HG03045 (cell line): Measurements from ENCODE around the gene ELF1.
"Not testable (repeated sequence)": the region's sequence is repeated elsewhere in the genome, so short reads cannot be mapped to it uniquely, and the experiment has no call there.

Source experiments
- ATAC-seq: cut with Tn5 transposase; IDR thresholded peaks from one replicate; pipeline ENCODE4 v1.9.1; 2021; ENCODE audit warnings: mild to moderate bottlenecking, moderate library complexity; ENCODE audit not compliant: unreplicated experiment

Gene ELF1

DNA sequence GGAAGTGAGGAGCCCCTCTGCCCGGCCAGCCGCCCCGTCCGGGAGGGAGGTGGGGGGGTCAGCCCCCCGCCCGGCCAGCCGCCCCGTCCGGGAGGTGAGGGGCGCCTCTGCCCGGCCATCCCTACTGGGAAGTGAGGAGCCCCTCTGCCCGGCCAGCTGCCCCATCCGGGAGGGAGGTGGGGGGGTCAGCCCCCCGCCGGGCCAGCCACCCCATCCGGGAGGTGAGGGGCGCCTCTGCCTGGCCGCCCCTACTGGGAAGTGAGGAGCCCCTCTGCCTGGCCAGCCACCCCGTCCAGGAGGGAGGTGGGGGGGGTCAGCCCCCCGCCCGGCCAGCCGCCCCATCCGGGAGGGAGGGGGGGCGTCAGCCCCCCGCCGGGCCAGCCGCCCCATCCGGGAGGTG lies 118.5 kb downstream of the ELF1 start:
- ATAC-seq: not testable (repeated sequence)

GRCh38 chr13:40897053-40897452 lies 122.1 kb downstream of the ELF1 start:
- ATAC-seq: no peak

GRCh38 chr13:40895227-40896184 lies 123.6 kb downstream of the ELF1 start:
- no peak for ATAC-seq

DNA sequence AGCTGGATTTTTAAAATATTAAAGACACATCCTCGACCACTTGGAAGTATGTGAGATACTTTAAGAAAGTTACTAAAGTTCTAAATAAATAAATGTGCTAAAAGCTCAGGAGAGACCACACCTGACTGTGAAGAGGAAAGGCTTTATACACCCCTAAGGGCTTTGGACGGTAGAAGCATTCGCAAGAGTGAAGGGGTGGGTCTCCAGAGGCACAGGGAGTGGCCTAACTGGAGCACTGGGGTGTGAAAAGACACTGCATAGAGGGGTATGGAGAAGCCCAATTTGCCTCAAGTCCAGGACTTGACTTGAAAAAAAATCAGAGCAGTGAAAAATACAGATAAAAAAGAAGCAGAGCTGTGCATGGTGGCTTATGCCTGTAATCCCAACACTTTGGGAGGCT lies 125.5 kb downstream of the ELF1 start:
- not testable (repeated sequence) for ATAC-seq

DNA sequence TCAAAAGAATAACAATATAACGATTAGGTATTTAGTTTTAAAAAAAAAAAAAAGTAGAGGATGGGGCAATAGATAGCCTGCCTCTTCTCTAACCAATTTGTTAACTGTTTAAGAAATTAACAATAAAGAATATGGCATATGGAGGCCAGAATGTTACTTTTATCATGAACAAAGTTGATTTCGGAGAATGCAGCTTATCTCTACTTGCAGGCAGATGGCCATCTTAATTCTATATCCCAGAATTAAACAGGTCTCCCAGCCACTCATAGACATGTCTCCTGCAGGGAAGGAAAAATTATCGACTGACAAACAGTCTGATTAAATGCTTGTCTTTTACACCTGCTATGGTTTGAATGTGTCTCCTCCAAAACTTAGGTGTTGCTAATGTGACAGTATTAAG lies 133.1 kb downstream of the ELF1 start:
- no peak for ATAC-seq

DNA sequence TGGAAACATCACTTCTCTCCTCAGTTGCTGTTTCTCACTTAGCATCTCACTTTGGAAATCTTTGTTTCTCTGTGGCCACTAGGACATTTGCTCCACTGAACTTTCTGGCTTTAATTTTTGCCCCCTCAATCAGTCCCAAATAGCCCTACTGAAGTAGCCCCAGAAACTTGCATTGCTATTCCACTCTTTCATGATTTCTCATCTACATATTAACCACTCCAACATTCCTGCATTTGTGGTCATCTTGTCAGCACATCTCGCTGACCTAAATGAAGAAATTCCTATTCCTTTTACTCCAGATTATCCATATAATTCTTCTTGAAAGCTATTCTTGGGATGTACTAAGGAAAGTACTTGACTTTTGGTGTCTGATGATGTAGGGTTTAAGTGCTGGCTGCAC lies 134.9 kb downstream of the ELF1 start:
- not testable (repeated sequence) for ATAC-seq
